ENCODE data around the gene DTD1.

Gene DTD1

DNA sequence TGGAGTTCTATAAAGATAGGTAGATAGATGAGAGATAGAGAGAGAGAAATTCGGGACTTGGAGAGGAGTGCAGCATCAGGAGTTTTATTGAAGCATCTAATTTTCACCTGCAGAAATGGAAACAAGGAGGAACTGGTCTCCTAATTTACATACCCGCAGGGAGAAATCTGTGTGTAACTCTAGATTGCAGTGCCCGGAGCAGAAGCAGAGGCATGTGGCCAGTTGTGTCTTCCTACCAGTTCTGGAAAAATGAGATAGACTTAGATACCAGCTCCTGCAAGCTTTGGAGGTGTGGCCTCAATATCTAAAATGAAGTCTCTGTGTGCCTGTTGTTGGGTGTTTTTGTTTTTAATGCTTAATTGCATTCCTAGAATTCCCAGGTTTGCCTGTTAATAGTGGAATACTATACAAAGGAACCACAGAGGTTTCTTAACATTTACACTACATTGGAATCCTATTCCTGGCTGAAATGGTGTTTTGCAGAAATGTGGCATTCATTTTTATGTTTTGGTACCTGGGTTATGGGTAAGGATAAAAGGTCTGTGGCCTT is 57.4 kb downstream of the DTD1 start:
- no peak for DNase-seq (ENCODE audit: low spot score)
- in situ Hi-C loops (cut with MboI; ENCODE audit: low pct_unique_long_range_greater_than_20kb, low sequenced_read_pairs, unreplicated experiment) = loop anchor here (25.0 kb wide), 2 partner anchors 267 to 417 kb away; no protein-coding TSS in a partner anchor

DNA sequence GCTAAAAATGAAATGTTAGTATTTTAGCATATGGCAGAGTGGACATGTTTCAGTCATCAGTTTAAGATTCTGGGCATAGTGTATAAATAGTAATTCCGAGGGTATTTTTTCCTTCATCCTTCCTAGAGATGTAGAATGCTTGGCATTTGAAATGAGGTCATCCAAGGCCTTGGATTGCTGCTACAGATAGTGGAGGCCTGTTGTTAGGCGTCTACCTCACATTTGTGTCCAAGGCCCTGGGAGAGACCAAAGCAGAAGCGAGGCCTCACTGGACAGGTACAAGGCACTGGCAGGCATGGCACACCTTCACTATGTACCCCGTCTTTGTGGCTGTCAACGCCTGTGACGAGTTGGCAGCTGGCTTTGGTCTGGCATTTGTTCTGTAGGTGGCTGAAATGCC is 58.0 kb downstream of the DTD1 start:
- no peak for DNase-seq (ENCODE audit: low spot score)
- TF ChIP-seq, protein P1, sequence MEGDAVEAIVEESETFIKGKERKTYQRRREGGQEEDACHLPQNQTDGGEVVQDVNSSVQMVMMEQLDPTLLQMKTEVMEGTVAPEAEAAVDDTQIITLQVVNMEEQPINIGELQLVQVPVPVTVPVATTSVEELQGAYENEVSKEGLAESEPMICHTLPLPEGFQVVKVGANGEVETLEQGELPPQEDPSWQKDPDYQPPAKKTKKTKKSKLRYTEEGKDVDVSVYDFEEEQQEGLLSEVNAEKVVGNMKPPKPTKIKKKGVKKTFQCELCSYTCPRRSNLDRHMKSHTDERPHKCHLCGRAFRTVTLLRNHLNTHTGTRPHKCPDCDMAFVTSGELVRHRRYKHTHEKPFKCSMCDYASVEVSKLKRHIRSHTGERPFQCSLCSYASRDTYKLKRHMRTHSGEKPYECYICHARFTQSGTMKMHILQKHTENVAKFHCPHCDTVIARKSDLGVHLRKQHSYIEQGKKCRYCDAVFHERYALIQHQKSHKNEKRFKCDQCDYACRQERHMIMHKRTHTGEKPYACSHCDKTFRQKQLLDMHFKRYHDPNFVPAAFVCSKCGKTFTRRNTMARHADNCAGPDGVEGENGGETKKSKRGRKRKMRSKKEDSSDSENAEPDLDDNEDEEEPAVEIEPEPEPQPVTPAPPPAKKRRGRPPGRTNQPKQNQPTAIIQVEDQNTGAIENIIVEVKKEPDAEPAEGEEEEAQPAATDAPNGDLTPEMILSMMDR (IDR thresholded peaks at IDR 0.05; ENCODE audit: extremely low read depth, insufficient read depth, missing control alignments) = no peak
- in situ Hi-C loops (cut with MboI; ENCODE audit: low pct_unique_long_range_greater_than_20kb, low sequenced_read_pairs, unreplicated experiment) = loop anchor here (25.0 kb wide), 2 partner anchors 266 to 416 kb away; no protein-coding TSS in a partner anchor

More for the DNA sequence above, 57.4 kb downstream of the DTD1 start:
- TF ChIP-seq, protein P1 (IDR thresholded peaks at IDR 0.05; ENCODE audit: extremely low read depth, insufficient read depth, missing control alignments) = no peak

DNA sequence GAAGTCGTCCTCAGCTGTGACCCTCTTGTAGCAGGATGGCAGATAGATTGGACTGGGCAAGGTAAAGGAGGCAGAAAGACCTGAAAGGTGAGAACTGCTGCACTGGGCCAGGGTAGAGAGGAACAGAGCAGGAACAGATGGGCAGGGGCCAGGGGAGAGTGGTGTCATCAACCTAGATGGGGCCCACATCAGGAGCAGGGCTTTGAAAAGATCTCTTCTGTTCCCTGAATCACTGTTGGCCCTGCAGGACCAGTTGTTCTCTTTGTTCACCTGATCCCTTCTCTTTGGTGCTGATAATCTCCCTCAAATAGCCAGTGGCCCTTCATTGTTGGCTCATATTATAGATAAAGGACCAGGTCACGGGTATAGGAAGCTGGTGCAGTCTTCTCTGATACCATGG is 59.9 kb downstream of the DTD1 start:
- DNase-seq (ENCODE audit: low spot score) = no peak
- in situ Hi-C loops (cut with MboI; ENCODE audit: low pct_unique_long_range_greater_than_20kb, low sequenced_read_pairs, unreplicated experiment) = loop anchor here (25.0 kb wide), 2 partner anchors 265 to 415 kb away; no protein-coding TSS in a partner anchor

DNA sequence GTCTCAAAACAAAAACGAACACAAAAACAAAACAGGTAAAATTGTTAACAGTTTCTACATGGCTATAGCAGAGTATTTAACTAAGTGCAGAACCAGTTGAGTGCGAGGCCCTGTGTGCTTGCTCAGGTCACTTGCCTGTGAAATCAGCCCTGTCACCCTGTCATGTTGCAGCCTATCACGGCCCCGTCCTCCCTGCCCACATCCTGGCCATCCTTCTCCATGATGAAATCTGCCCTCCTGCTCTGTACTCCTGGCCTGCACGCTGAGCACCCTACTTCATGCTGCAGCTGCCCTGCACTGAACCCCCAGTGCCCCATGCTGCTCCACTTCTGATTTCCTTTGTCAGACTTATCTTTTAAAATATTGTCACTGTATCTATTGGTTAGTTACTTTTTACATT is 62.4 kb downstream of the DTD1 start:
- DNase-seq (ENCODE audit: low spot score) = no peak
- TF ChIP-seq, protein P1 (IDR thresholded peaks at IDR 0.05; ENCODE audit: extremely low read depth, insufficient read depth, missing control alignments) = no peak
- in situ Hi-C loops (cut with MboI; ENCODE audit: low pct_unique_long_range_greater_than_20kb, low sequenced_read_pairs, unreplicated experiment) = no loop called here

More for the DNA sequence above, 59.9 kb downstream of the DTD1 start:
- TF ChIP-seq, protein P1 (IDR thresholded peaks at IDR 0.05; ENCODE audit: extremely low read depth, insufficient read depth, missing control alignments) = no peak

DNA sequence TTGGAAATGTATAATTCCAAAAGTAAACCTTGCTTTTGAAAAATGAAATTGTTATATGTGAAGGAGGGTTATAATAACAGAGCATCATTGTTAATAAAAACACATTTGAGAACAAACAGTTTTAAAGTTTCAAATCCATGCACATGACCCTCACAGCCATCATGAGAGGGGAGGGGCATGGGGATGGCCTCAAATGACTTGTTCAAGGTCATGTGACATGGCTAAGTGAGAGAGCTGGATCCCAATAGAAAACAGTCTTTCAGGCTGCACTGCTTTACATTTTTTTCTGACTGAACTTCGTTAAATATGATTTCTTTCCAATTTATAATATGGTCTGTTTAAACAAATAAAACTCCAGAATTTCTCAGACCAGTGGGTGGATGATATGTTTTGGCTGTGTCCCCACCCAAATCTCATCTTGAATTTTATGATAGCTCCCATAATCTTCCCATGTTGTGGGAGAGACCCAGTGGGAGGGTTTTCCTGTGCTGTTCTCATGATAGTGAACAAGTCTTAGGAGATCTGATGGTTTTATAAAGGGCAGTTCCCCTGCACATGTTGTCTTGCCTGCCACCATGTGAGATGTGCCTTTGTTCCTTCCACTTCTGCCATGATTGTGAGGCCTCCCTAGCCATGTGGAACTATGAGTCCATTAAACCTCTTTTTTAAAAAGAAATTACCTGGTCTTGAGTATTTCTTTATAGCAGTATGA is 66.0 kb downstream of the DTD1 start:
- TF ChIP-seq, protein P1 (IDR thresholded peaks at IDR 0.05; ENCODE audit: extremely low read depth, insufficient read depth, missing control alignments) = no peak
- in situ Hi-C loops (cut with MboI; ENCODE audit: low pct_unique_long_range_greater_than_20kb, low sequenced_read_pairs, unreplicated experiment) = no loop called here
- no peak for DNase-seq (ENCODE audit: low spot score)

DNA sequence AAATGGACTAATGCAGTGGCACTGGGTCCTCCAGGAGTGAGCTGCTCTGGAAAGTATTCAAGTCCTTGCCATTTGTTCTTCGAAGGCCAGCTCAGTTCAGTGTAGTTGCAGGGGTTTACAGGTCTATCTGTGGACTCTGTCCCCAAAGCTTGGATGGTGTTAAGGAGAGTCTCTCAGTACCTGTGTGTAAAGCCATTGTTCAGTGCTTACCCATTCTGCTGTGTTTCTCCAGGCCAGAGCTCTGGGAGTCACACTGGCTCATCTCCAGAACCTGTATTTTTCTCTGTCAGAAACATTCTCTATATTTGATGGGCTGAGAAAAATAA is 66.6 kb downstream of the DTD1 start:
- TF ChIP-seq, protein P1 (IDR thresholded peaks at IDR 0.05; ENCODE audit: extremely low read depth, insufficient read depth, missing control alignments) = no peak
- in situ Hi-C loops (cut with MboI; ENCODE audit: low pct_unique_long_range_greater_than_20kb, low sequenced_read_pairs, unreplicated experiment) = no loop called here
- no peak for DNase-seq (ENCODE audit: low spot score)
